Activated gamma-delta T cell (primary cell): ENCODE data around the gene NKAIN4.

Source experiments
- DNase-seq: peaks from one replicate; lab custom pipeline; 2025; lab: John Stamatoyannopoulos, UW

NKAIN4 gene

GRCh38 chr20:63194007-63194796, 60.1 kb downstream of the NKAIN4 start:
- no peak for DNase-seq

- DNase-seq: no peak
Measured at GRCh38 chr20:63192721-63193120, 61.5 kb downstream of the NKAIN4 start.

- no peak for DNase-seq
Measured at GRCh38 chr20:63191400-63191799, 62.9 kb downstream of the NKAIN4 start.

- no peak for DNase-seq
Measured at GRCh38 chr20:63190828-63191227, 63.4 kb downstream of the NKAIN4 start.
